ENCODE results near the gene CACNA2D3.

The CACNA2D3 gene

GRCh38 chr3:54785976-54786375 lies 663.6 kb downstream of the CACNA2D3 start:
- no peak overlapping the region for H3K9ac ChIP-seq (ENCODE audit: low read length)
- H3K27me3 ChIP-seq (replicated peaks; ENCODE audit: control insufficient read depth, insufficient read depth, low read length): peaks cover 5% of the 10 kb centered on the region
- H3K9me3 ChIP-seq (ENCODE audit: control insufficient read depth, low read length): no peaks in the 10 kb centered on the region
- H3K4me1 ChIP-seq (ENCODE audit: control insufficient read depth, insufficient read depth, low read length): no peaks in the 10 kb centered on the region
- DNase-seq (ENCODE audit: low read depth): no peak
- no peaks in the 10 kb centered on the region for H3K36me3 ChIP-seq (ENCODE audit: control insufficient read depth, insufficient read depth, low read length, severe bottlenecking)
- no peak overlapping the region for H3K4me3 ChIP-seq (ENCODE audit: low read length)

DNA sequence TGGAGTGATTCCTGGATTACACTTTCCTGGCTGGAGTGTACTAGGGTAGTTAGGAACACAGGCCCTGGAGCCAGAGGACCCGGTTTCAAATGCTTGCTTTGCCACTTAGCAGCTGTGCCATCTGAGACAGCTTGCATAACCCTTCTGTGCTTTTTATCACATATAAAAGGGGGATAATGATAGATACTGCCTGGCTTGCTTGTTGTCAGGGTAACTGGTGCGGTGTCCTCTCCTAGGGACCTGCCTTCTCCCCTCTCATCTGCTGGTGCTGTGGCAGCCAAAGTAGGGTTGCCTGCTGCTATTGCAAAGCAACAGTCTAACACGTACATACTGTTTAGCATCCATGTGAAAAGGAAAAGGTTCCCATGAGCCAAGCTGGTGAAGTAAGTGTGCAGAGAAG lies 667.7 kb downstream of the CACNA2D3 start:
- no peaks in the 10 kb centered on the region for H3K4me1 ChIP-seq (ENCODE audit: control insufficient read depth, insufficient read depth, low read length)
- H3K9me3 ChIP-seq (ENCODE audit: control insufficient read depth, low read length): no peaks in the 10 kb centered on the region
- no peak overlapping the region for H3K4me3 ChIP-seq (ENCODE audit: low read length)
- peaks cover 5% of the 10 kb centered on the region for H3K27me3 ChIP-seq (replicated peaks; ENCODE audit: control insufficient read depth, insufficient read depth, low read length)
- no peak for DNase-seq (ENCODE audit: low read depth)
- no peaks in the 10 kb centered on the region for H3K36me3 ChIP-seq (ENCODE audit: control insufficient read depth, insufficient read depth, low read length, severe bottlenecking)
- H3K9ac ChIP-seq (ENCODE audit: low read length): no peak overlapping the region

DNA sequence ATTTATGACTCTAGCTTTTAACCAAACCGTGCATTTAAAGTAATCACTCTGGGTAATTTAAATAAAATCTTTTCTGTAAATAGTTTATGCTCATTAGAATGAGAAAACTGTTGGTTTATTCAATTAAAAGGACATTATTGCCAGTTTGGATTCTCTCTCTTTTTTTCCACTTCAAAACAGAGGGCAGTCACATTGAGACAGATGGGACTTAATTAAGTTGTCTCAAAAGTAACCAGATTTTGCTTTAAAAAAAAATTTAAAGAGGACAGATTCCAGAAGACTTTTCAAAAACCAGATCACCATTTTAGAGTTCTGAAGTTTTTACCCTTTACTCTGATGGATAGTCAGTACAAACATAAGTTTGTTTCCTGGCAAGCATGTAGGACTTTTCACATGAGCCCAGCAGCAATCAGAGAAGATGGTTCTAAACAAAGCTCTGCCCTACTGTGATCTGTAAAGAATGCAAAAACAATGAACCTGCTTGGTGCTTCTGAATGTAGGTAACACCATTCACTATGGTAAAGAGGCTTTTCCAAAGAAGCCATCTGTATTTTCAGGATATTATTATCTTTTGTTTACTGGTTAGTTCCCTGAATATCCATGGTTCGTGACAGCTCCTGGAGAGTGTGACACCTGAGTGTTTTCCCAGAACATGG lies 669.3 kb downstream of the CACNA2D3 start:
- H3K9ac ChIP-seq (ENCODE audit: low read length): no peak overlapping the region
- H3K36me3 ChIP-seq (ENCODE audit: control insufficient read depth, insufficient read depth, low read length, severe bottlenecking): no peaks in the 10 kb centered on the region
- H3K4me3 ChIP-seq (ENCODE audit: low read length): no peak overlapping the region
- DNase-seq (ENCODE audit: low read depth): no peak
- H3K4me1 ChIP-seq (ENCODE audit: control insufficient read depth, insufficient read depth, low read length): peaks cover 6% of the 10 kb centered on the region
- H3K27me3 ChIP-seq (replicated peaks; ENCODE audit: control insufficient read depth, insufficient read depth, low read length): peaks cover 5% of the 10 kb centered on the region
- no peaks in the 10 kb centered on the region for H3K9me3 ChIP-seq (ENCODE audit: control insufficient read depth, low read length)

- DNase-seq (ENCODE audit: low read depth): no peak
- no peaks in the 10 kb centered on the region for H3K36me3 ChIP-seq (ENCODE audit: control insufficient read depth, insufficient read depth, low read length, severe bottlenecking)
These were observed 670.2 kb downstream of the CACNA2D3 start for GRCh38 chr3:54792584-54792983.

GRCh38 chr3:54793171-54793570 lies 670.8 kb downstream of the CACNA2D3 start:
- no peak for DNase-seq (ENCODE audit: low read depth)
- peaks cover 5% of the 10 kb centered on the region for H3K27me3 ChIP-seq (replicated peaks; ENCODE audit: control insufficient read depth, insufficient read depth, low read length)
- peaks cover 6% of the 10 kb centered on the region for H3K4me1 ChIP-seq (ENCODE audit: control insufficient read depth, insufficient read depth, low read length)
- H3K4me3 ChIP-seq (ENCODE audit: low read length): no peak overlapping the region
- H3K9me3 ChIP-seq (ENCODE audit: control insufficient read depth, low read length): no peaks in the 10 kb centered on the region
- H3K36me3 ChIP-seq (ENCODE audit: control insufficient read depth, insufficient read depth, low read length, severe bottlenecking): no peaks in the 10 kb centered on the region
- no peak overlapping the region for H3K9ac ChIP-seq (ENCODE audit: low read length)

More at GRCh38 chr3:54792584-54792983, 670.2 kb downstream of the CACNA2D3 start:
- H3K27me3 ChIP-seq (replicated peaks; ENCODE audit: control insufficient read depth, insufficient read depth, low read length): peaks cover 5% of the 10 kb centered on the region
- no peaks in the 10 kb centered on the region for H3K9me3 ChIP-seq (ENCODE audit: control insufficient read depth, low read length)
- no peak overlapping the region for H3K4me3 ChIP-seq (ENCODE audit: low read length)
- no peak overlapping the region for H3K9ac ChIP-seq (ENCODE audit: low read length)
- H3K4me1 ChIP-seq (ENCODE audit: control insufficient read depth, insufficient read depth, low read length): peaks cover 6% of the 10 kb centered on the region

DNA sequence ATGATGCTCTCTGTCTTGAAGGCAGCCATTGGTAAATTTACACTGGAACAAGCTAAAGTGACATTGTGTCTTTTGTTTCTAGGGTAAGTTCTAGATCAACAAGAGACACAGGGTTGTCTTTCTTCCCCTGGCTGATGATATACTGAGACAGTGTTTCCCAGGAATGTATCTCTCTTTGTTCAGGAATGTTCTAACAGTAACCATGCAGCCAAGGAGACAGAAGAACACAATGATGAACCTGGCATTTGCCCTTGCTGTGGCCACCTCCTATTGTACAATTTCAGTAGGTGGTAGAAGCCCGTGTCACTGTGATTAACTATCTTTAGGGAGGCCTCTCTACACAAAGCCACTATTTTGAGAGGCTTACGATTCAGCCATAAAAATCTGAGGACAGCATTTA lies 674.8 kb downstream of the CACNA2D3 start:
- DNase-seq (ENCODE audit: low read depth): no peak
- Histone ChIP-seq H3K4me3 (ENCODE audit: low read length) (no peak overlapping the region), H3K4me1 (ENCODE audit: control insufficient read depth, insufficient read depth, low read length) (peaks cover 6% of the 10 kb centered on the region), H3K9me3 (ENCODE audit: control insufficient read depth, low read length) (no peaks in the 10 kb centered on the region), H3K9ac (ENCODE audit: low read length) (no peak overlapping the region), H3K36me3 (ENCODE audit: control insufficient read depth, insufficient read depth, low read length, severe bottlenecking) (no peaks in the 10 kb centered on the region), H3K27me3 (replicated peaks; ENCODE audit: control insufficient read depth, insufficient read depth, low read length) (peaks cover 4% of the 10 kb centered on the region)

- Histone ChIP-seq H3K4me1 (ENCODE audit: control insufficient read depth, insufficient read depth, low read length) (peaks cover 4% of the 10 kb centered on the region), H3K9ac (ENCODE audit: low read length) (no peak overlapping the region), H3K27me3 (replicated peaks; ENCODE audit: control insufficient read depth, insufficient read depth, low read length) (peaks cover 4% of the 10 kb centered on the region), H3K36me3 (ENCODE audit: control insufficient read depth, insufficient read depth, low read length, severe bottlenecking) (no peaks in the 10 kb centered on the region), H3K9me3 (ENCODE audit: control insufficient read depth, low read length) (no peaks in the 10 kb centered on the region), H3K4me3 (ENCODE audit: low read length) (no peak overlapping the region)
- no peak for DNase-seq (ENCODE audit: low read depth)
These were observed 678.1 kb downstream of the CACNA2D3 start for GRCh38 chr3:54800478-54800877.

- Histone ChIP-seq H3K4me1 (ENCODE audit: control insufficient read depth, insufficient read depth, low read length) (no peaks in the 10 kb centered on the region), H3K27me3 (replicated peaks; ENCODE audit: control insufficient read depth, insufficient read depth, low read length) (peaks cover 4% of the 10 kb centered on the region), H3K4me3 (ENCODE audit: low read length) (no peak overlapping the region), H3K36me3 (ENCODE audit: control insufficient read depth, insufficient read depth, low read length, severe bottlenecking) (no peaks in the 10 kb centered on the region), H3K9ac (ENCODE audit: low read length) (no peak overlapping the region), H3K9me3 (ENCODE audit: control insufficient read depth, low read length) (no peaks in the 10 kb centered on the region)
- DNase-seq (ENCODE audit: low read depth): no peak
These were observed 679.6 kb downstream of the CACNA2D3 start for GRCh38 chr3:54801977-54802376.

- no peaks in the 10 kb centered on the region for H3K4me1 ChIP-seq (ENCODE audit: control insufficient read depth, insufficient read depth, low read length)
- H3K9ac ChIP-seq (ENCODE audit: low read length): no peak overlapping the region
- no peaks in the 10 kb centered on the region for H3K9me3 ChIP-seq (ENCODE audit: control insufficient read depth, low read length)
- no peaks in the 10 kb centered on the region for H3K36me3 ChIP-seq (ENCODE audit: control insufficient read depth, insufficient read depth, low read length, severe bottlenecking)
- DNase-seq (ENCODE audit: low read depth): no peak
- no peak overlapping the region for H3K4me3 ChIP-seq (ENCODE audit: low read length)
- H3K27me3 ChIP-seq (replicated peaks; ENCODE audit: control insufficient read depth, insufficient read depth, low read length): no peaks in the 10 kb centered on the region
These were observed 688.0 kb downstream of the CACNA2D3 start for GRCh38 chr3:54810401-54810800.

GRCh38 chr3:54814224-54814623 lies 691.9 kb downstream of the CACNA2D3 start:
- no peaks in the 10 kb centered on the region for H3K27me3 ChIP-seq (replicated peaks; ENCODE audit: control insufficient read depth, insufficient read depth, low read length)
- no peaks in the 10 kb centered on the region for H3K36me3 ChIP-seq (ENCODE audit: control insufficient read depth, insufficient read depth, low read length, severe bottlenecking)
- H3K4me1 ChIP-seq (ENCODE audit: control insufficient read depth, insufficient read depth, low read length): no peaks in the 10 kb centered on the region
- H3K9me3 ChIP-seq (ENCODE audit: control insufficient read depth, low read length): no peaks in the 10 kb centered on the region
- H3K4me3 ChIP-seq (ENCODE audit: low read length): no peak overlapping the region
- no peak for DNase-seq (ENCODE audit: low read depth)
- H3K9ac ChIP-seq (ENCODE audit: low read length): no peak overlapping the region

- Histone ChIP-seq H3K4me1 (ENCODE audit: control insufficient read depth, insufficient read depth, low read length) (peaks cover 3% of the 10 kb centered on the region), H3K4me3 (ENCODE audit: low read length) (no peak overlapping the region), H3K36me3 (ENCODE audit: control insufficient read depth, insufficient read depth, low read length, severe bottlenecking) (no peaks in the 10 kb centered on the region), H3K9me3 (ENCODE audit: control insufficient read depth, low read length) (no peaks in the 10 kb centered on the region), H3K9ac (ENCODE audit: low read length) (no peak overlapping the region), H3K27me3 (replicated peaks; ENCODE audit: control insufficient read depth, insufficient read depth, low read length) (no peaks in the 10 kb centered on the region)
- peak; percentile 73 for DNase-seq (ENCODE audit: low read depth)
These were observed 695.3 kb downstream of the CACNA2D3 start for GRCh38 chr3:54817628-54818027.

DNA sequence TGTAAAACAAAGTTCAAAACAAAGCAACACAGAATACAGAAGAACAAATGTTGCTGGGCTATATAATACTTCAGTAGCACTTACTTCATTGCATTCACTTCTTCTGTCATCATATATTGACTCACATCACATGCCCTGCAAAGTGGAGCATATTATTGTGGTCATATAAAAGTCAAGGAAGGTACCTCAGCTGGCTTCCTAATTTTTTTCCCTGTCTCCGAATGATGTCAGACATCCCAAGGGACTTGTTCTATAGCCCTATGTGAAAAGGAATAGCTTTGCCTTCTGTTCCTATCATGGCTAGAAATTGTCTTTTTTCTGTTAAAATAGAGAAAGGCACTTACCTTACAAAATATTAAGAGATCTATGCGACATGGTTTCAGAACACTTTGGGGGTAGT lies 696.1 kb downstream of the CACNA2D3 start:
- Histone ChIP-seq H3K27me3 (replicated peaks; ENCODE audit: control insufficient read depth, insufficient read depth, low read length) (no peaks in the 10 kb centered on the region), H3K9me3 (ENCODE audit: control insufficient read depth, low read length) (no peaks in the 10 kb centered on the region), H3K4me3 (ENCODE audit: low read length) (no peak overlapping the region), H3K9ac (ENCODE audit: low read length) (no peak overlapping the region), H3K36me3 (ENCODE audit: control insufficient read depth, insufficient read depth, low read length, severe bottlenecking) (no peaks in the 10 kb centered on the region), H3K4me1 (ENCODE audit: control insufficient read depth, insufficient read depth, low read length) (peaks cover 3% of the 10 kb centered on the region)
- DNase-seq (ENCODE audit: low read depth): no peak
